HG03175 (cell line): ENCODE results near the gene FTMT.
"Not testable (repeated sequence)": the region's sequence is repeated elsewhere in the genome, so short reads cannot be mapped to it uniquely, and the experiment has no call there.

Experiments
- ATAC-seq: cut with Tn5 transposase; IDR thresholded peaks from one replicate; pipeline ENCODE4 v1.9.1; 2021; ENCODE audit warnings: mild to moderate bottlenecking, moderate library complexity; ENCODE audit not compliant: unreplicated experiment

FTMT gene

DNA sequence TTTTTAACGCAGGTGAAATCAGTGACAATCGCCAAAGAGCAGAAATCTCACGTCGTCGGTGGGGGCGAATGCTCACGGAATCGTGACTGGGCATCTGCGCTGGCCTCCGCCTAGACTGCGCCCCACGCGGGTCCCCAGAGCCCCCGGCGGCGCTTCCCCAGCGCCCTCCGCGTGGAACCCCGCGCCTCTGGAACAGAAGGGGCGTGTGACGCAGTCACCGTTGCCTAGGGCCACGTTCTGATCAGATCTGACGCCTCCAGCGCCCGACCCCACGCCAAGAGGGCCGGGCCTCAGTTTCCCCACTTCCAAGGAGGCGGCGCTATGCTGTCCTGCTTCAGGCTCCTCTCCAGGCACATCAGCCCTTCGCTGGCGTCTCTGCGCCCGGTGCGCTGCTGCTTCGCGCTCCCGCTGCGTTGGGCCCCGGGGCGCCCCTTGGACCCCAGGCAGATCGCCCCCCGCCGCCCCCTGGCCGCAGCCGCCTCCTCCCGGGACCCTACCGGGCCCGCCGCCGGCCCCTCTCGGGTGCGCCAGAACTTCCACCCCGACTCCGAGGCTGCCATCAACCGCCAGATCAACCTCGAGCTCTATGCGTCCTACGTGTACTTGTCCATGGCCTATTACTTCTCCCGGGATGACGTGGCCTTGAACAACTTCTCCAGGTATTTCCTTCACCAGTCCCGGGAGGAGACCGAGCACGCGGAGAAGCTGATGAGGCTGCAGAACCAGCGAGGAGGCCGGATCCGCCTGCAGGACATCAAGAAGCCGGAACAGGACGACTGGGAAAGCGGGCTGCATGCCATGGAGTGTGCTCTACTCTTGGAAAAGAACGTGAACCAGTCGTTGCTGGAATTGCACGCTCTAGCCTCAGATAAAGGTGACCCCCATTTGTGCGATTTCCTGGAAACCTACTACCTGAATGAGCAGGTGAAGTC is at the start of gene FTMT:
Gene FTMT (plus strand): TSS at position 240 of the 932 bp plus-strand sequence. CDS start 82 bp downstream, at position 322.
- no peak for ATAC-seq

DNA sequence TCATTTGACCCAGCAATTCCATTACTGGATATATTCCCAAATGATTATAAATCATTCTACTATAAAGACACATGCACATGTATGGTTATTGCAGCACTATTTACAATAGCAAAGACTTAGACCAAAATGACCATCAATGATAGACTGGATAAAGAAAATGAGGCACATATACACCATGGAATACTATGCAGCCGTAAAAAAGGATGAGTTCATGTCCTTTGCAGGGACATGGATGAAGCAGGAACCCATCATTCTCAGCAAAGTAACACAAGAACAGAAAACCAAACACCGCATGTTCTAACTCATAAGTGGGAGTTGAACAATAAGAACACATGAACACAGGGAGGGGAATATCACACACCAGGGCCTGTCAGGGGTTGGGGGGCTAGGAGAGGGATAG is 46.4 kb upstream of the FTMT start:
- not testable (repeated sequence) for ATAC-seq

DNA sequence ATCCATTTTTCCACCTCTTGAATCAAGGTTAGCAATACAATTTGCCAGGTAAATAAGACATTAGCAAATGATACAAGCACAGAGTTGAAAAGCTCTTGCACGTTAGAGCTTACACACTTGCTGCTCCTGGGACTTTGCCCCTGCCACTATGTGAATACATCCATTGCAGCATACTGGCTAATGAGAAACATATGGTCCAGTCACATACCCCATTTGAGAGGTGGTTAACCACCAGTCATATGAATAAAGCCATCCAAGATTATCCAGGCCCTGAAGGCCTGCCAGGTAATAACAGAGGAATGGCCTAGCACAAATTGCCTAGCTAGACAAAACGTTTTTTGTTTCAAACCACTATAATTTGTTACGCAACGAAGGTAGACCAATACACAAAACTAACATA is 45.8 kb upstream of the FTMT start:
- ATAC-seq: no peak

DNA sequence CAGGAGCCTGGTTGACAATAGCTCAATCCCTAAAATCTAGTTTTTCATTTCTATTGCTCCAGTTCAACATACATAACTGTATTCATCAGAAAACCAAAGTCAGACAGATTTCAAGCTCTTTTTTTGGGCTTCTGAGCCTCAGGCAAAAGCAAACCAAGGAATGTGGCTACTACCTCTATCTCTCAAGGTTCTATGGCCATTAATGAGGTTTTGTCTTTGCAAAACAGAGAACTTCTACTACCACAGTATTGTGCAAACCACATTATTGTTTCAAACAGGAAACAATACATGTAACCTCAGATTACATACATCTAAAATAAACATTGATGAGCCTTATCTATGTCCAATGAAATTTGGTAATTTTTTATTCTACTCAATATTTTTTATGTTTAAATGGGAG is 35.5 kb upstream of the FTMT start:
- no peak for ATAC-seq

DNA sequence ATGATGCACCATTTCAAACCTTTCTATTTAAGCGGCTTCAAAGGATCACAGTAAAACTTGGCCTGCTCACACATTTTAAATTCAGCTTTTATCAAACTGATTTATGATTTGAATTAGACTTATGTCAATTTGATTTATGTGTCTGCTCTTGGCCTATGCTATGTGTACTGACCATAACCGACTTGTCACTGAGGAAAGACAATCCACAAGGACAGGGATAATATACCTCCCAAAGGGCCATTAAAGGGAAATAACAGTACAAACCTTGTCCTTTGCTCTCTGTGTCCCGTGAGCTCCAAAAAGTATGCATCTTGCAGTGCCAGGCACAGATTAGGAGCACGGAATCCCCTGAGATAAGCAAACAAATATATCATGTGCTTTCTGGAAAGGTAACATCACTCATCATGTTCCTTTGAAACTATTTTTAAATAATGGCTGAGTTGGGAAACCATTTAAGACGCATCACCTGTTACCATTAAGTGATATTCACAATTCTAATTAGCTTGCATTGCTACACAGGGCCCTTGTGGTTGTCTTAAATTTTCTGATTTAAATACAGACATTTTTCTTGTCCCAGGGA is 31.9 kb upstream of the FTMT start:
- no peak for ATAC-seq

DNA sequence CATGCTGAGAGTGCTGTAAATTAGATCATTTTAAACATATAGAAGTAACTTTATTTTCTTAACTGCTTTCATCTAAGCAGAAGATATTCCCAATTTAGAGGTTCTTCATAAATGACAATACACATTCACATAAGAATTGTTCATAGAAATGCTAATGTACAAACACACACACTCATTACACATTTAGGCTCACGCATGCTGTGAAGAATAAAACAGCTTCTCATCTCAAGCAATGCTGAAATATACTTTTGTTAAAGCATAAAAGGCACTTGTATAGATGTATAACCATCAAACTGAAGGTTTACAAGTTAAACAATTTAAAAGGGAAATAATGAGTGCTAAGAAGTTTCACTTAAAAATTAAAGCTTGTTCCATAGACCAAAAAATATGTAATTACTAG is 18.1 kb upstream of the FTMT start:
- ATAC-seq: no peak

DNA sequence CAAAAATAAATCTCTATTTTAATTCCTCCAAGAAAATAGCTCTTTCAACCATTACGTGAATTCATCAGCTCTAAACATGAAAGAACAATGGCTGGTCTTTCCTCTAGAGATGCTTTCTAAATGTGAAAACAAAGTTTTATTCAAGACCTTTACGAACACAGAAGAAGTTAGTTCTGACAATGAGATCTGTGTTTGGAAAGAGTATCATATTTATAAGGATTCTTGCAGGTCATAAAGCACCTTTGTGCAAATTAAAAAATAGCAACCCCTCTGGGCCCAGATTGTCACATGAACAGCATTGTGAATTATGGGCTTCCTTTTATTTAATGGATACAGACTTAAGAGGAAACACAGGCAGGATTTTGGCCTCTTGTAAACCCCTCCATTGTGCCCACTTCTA is 17.7 kb upstream of the FTMT start:
- no peak for ATAC-seq

DNA sequence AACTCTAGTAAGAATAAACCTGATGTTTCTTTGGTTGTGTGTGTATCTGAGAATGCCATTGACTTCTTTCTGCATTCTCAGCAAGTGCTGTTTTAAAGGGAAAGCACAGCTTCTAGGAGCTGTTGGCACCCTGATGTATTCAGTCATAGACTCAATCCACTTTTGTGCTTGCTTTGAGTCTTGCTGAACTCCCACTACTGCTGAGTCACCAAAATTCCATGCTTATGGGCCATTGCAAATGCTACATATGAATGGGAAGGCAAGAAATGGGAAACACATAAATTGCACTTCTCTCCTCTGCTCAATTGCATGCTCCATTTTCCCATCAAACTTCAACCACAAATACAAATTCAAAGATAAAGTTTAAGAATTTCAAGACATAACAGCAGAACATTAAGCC is 9.8 kb upstream of the FTMT start:
- no peak for ATAC-seq

DNA sequence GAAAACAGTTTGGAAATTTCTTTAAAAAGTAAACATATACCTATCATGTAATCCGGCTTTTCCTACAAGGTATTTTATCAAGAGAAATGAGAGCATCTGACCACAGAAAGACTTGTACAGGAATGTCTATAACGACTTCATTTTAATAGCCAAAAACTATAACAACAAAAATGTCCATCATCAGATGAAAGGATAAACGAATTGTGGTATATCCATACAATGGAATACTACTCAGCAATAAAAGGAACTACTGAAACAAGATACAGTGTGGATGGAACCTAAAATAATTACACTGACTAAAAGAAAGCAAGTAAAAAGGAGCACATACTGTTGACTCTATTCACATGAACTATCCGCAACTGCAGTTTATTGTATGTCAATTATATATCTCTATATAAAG is 1.4 kb upstream of the FTMT start:
- no peak for ATAC-seq

DNA sequence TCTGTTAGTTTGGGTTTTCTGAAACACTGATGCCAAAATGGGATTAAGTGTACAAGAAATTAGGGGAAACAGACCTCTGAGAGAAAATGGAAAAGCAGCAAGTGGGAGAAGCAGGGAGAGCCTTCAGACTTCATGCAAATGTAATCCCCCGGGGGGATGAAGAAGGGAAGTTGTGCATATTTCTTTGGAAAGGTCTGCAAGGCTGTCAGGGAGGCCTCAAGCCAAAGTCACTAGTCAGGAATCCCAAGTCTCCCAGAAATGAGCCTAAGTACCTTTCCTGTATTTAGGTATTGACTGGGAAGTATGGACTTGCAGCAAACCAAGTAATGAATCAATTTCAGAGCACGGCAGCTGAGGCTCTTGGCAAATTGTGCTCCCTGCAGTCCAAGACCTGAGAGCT is 2.2 kb downstream of the FTMT start:
- no peak for ATAC-seq

DNA sequence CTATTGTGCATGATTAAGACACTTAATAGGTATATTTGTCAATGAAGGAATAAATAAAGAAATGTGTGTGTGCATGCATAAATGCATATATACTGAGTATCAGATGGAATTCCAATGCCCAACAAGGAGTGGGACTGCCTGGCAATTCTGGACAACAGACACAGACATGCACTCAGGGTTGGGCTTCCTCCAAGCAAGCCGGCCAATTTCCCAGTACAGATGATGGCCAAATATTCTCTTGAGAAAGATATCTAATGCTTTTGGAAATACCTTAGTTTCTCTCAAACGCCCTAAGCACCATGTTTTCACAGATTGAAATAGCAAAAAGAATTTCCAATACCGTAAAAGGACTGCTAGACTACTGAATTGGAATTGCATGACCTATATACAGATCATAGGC is 11.1 kb downstream of the FTMT start:
- no peak for ATAC-seq

DNA sequence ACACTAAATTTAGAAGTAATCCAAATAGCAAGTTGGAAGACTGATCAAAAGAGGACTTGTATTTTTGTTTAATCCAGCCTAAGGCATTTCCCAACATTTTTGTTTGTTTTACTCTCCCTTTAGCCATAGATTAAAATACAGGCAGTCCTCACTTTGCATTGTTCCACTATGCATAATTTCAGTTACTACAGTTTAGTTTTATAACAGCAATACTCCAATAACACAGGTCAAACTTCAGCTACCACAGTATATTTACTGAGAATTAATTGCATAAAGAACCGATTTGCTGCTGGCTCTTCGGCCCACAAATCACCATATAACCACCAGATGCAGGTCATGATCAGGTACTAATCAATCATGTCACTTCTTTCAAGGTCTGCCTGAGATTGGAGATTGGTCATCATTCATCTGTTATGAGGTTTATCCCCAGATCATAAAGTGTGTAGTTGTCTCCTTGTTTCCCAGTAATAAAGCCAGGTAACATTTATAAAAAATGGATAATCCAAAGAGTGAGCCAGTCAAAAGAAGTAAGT is 12.1 kb downstream of the FTMT start:
- no peak for ATAC-seq

DNA sequence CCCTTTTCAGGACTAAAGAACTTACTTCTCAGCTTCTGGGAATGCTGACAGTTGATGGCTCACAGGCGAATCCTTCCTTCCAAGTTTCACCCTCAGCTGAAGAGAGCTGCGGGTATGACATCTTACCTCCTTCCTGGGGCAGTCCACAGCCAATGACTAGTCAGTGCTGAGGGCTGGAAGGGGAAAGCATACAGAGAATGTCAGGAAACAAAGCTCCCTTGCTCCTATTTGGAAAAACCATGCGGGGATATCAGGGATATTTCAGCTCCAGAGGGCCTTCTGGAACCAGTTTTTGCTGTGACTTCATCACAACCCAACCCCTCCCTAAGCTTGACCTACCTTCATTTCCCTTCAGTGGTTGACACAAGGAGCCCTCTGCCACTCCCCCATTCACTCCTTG is 15.7 kb downstream of the FTMT start:
- no peak for ATAC-seq

DNA sequence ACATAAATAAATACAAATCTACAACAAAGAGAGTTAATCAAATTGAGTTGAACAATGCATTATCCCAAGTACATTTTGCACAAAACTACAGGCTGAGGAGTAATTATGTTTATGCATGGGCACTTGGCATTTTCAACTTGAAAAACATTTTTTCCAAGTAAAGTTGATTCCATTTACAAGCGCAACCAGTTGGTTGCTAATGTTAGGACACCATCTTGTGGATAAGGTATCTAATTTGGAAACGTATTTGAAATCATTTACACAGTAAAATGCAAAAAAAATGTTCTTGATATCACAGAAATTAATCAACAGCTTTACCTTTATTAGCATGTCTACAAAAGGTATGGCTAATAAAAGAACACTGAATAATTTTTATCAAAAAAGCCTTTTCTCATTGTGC is 18.8 kb downstream of the FTMT start:
- ATAC-seq: no peak

DNA sequence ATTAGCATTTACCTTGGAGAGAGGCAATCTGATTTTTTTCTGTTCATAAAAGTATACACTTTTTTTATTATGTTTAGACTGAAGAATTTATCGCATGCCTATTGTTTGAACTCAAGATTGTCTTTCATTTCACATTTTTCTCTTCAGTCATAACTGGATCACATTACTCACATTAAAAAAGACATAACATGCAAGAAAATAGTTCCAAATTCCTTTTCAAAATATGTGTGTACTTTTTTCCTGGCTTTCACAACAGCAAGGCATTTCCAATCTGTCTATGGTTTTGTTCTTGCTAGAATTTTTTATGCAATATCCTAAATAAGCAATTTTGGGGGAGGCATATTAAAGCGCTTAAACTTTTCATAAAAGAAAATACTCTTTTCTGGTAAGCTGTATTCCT is 21.2 kb downstream of the FTMT start:
- ATAC-seq: no peak

DNA sequence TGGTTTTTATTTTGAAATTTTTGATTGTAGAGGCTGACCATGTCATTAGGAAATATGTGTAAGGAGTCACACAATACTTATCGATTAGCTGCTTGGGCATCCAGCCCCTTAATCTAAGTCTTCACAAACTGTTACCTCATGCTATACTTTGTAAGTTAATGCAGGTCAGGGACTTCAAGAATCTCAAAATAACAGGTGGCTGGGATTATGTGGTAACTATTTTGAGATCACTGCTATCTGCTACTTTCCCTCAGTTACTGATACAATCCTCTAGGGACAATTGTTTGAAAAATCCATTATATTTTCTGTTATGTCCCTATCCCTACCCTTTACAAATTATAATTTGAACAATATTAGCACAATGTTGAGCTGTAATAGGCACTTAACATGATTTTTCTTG is 21.7 kb downstream of the FTMT start:
- no peak for ATAC-seq

DNA sequence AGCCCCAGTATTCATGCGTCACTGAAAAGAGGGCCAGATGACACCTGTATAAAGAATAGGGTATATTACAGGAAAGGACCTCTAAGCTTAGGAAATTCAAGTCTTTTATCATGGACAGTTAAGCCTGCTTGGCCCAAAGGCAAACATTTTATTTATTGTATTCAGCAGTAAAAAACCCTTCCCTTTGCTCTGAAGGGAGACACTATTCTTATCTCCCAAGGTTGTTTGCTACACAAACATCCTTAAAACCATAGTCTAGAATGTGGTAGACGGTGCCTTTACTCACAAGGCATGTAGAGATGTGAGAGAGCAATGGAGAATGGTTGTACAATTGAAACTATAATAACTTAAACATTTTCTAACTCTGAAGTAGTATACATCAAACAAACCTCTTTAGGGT is 33.9 kb downstream of the FTMT start:
- ATAC-seq: no peak

DNA sequence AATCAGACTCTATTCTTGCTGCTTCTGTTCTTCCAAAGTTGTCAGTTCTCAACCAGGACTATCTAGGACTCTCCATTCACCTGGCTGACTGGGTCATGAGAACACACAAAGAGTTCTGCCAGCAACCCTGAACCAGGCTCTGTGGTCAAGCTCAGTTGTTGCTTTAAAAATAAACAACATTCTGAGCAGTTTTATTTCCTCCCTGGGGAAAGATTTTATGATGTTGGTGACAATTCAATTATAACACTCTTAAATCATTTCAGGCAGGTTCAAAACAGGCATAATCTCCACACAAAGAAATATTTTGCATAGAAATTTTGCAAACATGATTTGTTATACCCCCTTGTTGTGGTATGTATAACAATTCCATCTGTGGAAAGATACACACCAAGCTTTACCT is 36.0 kb downstream of the FTMT start:
- ATAC-seq: no peak

DNA sequence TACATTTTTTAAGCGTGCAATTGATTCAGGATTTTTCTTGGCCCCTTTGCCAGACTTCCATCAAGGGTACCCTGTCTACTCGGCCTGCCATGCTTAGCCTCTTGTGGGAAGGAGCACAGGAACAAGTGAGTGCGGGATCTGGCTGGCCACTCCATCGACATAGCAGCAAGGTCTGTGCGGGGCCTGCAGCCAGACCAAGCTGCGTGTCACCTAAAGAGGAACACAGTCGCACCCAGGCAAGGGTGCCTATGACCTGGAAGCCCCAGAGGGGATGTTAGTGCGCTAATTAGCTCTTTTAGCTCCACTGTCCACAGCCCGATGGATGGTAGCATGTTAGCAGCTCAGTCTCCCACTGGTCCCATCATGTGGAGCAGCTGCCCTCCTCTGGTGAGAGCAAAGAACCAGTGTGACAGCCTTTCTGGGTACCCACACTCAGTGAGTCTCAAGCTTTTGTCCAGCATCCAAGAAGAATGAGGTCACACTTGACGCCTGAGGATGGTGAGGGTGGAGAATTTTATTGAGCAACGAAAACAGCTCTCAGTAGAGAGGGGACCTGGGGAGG is 38.7 kb downstream of the FTMT start:
- no peak for ATAC-seq

DNA sequence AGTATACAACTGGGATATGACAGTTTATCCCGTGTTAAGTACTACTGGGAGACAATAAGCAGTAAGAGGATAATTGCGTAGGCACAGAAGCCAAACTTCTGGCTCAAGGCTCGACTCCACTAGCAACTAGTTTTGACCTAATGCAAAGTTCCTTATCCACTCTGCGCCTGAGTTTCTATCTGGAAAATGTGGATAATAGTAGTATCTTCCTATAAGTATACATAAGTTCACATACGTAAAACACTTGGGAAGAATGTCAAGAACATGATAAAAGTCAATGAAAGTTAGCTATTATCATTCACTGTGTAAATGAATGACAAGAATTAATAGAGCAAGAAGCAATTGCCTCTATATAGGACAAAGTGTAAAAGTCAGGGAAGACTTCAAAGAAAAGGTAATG is 45.7 kb downstream of the FTMT start:
- ATAC-seq: no peak

DNA sequence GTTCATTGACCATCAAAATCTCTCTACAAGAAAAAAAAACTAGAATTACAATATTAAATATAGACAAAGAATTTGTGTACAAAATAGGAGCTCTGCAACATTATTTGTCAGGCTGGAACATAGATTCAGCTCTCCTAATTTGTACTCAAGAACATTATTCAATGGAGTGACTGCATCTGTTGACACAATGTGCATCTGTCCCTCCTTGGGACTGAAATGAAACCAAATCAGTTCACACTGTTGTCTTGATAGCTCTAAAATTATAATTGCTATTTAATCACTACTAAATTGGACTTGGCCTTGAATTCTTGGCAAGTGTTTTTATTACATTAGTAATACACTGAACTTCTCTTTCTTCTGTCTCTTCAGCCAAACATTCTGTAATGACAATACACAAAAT is 47.7 kb downstream of the FTMT start:
- no peak for ATAC-seq
